NCI-H526 (cell line): ENCODE results near the gene SYNJ2.
"Not testable (repeated sequence)": the region's sequence is repeated elsewhere in the genome, so short reads cannot be mapped to it uniquely, and the experiment has no call there.

ENCODE experiments used
- DNase-seq, 2 experiments: peaks; one replicate each; lab custom pipeline; 2025; lab: John Stamatoyannopoulos, UW

Gene SYNJ2

DNA sequence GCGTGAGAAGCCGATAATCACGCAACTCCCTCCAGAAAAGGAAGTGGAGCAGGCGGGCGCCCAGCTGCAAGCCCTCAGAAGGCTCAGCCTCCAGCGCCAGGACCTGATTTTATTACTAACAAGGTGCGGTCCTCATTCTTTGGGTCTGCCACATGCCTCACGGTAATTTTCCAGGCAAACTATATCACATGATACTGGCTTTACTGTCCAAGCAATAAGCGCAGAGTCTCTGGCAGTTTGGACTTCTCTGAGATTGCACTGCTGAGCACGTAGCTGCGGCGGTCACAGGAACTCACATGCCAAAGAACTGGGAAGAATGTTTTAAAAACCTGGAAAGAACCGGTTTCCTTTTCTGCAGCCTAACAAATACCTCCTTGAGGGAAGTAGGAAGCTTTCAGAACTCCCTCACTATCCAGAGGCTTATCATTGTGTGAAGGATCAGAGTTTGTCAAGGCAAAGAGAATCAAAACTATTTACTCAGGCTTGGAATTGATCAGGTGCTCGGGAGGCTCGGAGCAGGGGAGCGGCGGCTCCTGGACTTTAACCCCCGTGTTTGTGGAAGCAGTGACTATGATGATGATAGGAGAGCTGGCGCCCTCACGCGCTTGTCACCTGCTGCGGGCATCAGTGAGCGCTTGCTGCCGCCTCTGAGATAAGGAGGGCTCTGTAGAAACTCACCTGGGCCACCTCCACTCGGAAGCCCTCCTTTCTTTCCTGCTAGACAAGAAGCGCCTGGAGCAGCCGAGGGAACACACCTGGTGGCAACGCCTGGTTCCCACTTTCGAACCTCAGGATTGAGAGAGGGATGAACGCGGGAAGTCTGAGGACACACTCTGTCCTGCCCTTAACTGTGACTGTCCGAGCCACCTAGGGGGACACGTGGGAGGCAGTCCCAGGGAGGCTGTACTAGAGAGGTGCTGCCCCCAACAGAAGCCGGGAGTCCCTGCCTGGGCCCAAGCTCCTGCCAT, 27.2 kb upstream of the SYNJ2 start:
- peak; percentile 82 to 88 for DNase-seq

DNA sequence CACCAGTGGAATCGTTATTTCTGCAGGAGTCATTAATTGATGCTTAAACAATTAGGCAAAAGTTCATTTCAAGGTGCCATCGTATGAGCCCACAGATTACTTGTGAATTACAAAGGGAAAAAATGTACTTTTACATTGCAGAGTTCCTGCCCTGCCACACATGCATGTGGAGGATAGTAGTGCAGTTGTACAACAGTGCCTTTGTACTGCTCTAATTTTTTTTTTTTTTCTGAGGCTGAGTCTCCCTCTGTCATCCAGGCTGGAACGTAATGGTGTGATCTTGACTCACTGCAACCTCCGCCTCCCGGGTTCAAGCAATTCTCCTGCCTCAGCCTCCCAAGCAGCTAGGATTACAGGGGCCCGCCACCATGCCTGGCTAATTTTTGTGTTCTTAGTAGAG, 26.0 kb upstream of the SYNJ2 start:
- no peak for DNase-seq

DNA sequence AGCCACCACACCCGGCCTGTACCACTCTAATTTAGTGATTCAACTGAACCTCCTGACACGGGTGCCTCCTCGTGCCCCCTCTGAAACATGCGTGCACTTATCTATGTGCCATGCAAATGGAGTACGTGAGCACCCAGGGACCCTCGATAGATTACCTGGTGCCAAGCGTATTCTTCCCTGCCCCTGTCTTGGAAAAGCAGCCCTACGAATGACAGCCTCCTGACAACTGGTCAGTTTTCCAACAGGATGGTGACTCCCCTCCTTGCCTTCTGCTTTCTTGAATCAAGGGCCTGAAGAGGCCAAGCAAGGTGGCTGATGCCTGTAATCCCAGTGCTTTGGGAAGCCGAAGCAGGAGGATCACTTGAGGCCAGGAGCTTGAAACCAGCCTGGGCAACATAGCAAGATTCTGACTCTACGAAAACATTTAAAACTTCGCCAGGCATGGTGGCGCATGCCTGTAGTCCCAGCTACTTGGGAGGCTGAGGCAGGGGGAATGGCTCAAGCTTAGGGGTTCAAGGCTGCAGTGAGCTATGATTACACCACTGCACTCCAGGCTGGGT, 25.4 kb upstream of the SYNJ2 start:
- DNase-seq = no peak

DNA sequence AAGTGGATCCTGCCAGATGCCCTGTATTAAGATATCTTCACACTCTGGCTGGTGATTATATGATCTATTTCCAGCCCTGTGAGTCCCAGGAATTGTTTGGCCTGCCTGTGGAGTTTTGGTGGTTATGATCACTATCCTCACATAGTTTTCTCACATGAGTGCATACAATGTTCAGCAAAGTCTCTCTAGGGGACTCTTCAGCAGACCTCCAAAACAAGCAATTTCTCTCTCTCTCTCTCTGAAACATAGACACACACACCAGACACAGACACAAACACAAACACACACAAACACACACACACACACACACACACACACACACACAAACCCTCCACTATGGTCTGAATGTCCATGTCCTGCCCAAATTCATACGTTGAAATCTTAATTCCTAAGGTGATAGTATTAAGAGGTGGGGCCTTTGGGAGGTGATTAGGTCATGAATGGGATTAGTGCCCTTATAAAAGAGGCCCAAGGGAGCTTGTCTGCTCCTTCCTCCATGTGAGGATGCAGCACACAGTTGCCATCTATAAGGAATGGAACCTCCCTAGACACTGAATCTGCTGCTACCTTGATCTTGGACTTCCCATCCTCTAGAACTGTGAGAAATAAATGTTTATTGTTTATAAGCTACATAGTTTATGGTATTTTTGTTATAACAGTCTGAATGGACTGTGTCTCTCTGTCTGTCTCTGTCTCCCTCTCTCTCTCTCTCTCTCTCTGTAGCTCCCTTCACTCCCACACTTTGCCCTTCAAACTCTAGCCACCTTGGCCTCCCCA, 22.0 kb upstream of the SYNJ2 start:
- no peak for DNase-seq

DNA sequence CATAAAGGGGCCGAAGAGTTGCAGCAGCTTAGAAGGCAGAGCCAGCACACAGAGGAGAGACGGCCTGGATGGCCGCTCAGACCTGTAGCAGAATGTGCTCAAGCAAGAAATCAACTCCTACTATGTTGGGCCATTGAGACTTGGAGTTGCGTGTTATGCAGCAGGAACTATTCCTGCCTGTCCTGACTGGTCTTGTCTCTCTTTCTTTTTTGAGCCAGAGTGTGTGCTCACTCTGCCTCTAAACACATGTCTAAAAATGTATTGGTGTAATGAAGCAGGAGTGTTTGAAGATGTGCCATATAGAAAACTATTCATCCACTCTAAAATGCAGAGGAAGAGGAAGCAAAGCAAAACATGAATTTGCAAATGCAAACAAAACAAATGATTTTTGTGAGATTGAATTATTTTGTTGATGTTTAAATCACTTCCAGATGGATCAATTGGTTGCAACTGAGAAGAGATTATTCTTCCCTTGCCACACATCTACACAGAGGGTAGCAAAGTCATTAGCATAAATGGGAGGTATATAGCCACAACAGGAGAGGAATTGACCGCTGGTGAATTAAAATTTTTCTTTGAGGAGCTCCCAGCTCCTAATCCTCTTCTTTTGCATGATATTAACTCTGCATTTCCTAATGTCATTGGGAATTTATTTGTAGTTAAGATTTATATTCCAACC, 20.4 kb upstream of the SYNJ2 start:
- no peak for DNase-seq

DNA sequence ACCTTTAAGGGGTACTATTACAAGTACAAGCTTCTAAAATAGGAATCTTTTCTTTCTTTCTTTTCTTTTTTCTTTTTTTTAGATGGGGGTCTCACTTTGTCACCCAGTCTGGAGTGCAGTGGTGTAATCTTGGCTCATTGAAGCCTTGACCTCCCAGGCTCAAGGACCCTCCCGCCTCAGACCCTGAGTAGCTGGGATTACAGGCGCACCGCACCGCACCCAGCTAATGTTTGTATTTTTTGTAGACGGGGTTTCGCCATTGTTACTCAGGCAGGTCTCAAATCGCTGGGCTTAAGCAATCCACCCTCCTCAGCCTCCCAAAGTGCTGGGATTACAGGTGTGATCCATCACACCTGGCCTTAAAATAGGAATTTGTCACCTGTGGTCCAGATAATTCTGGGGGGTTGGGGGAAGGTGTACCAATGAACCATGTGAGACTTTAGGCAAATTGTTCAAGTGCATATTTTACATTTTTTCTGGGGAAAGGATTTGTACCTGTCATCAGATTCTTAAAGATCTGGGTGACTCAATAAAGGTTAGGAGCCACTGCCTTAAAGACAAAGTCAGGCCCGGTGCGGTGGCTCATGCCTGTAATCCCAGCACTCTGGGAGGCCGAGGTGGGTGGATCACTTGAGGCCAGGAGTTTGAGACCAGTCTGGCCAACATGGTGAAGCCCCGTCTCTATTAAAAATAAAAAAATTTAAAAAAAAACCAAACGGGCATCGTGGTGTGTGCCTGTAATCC, 19.7 kb upstream of the SYNJ2 start:
- no peak for DNase-seq

DNA sequence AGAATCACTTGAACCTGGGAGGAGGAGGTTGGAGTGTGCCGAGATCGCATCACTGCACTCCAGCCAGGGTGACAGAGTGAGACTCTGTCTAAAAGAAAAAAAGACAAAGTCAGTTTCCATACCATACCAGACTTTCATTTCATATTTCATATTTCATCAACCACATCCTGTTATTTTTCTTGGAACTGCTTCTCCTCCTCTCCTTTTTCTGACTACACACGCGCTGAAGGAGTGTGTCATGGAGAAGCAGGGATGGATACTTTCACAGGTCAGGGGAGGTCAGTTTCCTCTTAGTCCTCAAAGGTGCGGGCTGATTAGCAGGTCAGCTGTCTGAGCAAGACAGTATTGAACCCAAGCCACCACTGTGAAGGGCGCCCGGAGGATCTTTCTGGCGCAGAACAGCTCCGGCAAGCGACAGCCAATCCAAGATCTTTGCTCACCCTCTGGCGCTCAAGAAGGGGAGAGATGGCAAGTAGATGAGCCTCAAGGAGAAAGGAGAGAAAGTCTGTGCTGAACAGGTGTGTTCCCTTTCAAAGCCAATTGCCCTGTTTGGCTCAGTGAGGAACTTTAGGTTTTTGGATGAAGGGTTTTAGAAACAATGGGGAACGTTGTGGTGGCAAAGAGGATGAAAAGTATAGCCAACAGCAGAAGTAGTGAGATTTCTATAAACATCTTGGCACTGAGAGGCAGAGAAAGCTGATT, 18.9 kb upstream of the SYNJ2 start:
- DNase-seq = no peak

DNA sequence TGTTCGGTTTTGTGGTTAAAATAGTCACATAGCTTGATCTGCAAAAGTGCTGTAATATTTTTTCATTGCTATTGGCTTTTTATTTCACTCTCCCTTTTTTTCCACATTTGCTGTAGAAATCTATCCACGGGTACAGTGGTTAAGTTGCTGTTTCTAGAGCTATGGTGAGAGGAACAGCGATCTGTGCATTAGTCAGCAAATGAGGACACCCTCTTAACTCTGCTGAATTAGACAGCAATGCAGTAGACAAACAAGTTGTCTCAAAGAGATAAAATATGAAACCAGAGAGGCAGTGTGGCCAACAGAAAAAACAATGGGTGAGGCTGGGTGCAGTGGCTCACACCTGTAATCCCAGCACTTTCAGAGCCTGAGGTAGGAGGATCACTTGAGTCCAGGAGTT, 17.6 kb upstream of the SYNJ2 start:
- DNase-seq = no peak

DNA sequence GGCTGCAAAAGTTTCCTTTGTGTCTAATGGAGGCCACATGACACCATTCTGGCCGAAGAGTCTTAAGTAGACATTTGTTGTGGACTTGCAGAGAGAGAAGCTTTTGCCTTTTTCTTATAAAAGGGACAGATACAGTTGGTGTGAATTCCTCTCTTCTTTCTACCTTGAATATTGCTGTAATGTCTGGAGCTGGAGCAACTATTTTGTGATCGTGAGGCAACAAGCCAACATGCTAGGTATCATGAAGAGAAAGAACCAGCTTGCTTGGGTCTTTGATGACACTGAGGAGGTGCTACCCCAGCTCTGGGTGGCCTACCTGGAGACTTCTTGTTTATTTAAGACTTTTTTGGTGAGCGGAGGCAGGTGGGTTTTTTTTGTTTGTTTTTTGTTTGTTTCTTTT, 16.3 kb upstream of the SYNJ2 start:
- no peak for DNase-seq

DNA sequence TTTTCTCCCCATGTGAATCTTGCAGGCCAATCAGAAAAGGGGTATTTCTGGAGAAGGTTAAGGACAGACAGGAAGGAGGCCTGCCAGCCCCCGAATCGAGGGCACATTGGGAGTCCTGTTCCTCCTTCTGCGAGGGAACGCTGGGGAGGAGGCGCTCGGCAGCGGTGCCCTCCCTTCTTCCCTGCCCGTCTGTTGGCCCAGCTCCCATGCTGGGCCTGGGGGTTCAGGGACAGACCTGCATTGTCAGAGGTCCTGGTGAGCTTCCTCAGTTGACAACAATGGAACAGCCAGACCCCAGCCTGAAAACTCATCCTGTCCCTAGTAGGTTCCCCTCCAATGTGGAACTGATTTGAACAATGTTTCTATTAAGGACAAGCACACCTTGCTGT, 15.1 kb upstream of the SYNJ2 start:
- DNase-seq = no peak

DNA sequence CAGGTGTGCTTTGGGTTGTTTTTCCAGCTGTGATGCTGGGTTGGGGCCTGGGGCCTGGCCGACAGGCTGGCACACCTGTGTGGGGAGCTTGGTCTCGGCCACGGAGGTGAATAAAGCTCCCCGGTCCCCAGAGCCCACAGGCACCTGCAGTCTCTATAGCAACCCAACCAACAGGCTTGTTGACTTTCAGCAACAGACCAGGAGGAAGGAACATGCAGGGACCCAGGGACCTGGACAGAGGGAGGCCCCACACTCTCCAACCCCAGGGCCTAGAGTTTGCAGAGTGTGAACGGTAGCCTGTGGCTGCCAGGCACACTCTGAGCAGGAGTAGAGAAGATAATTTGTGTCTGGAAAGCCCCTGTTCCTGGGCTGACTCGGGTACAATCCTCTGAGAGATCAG, 14.6 kb upstream of the SYNJ2 start:
- DNase-seq = peak; percentile 67 to 84

DNA sequence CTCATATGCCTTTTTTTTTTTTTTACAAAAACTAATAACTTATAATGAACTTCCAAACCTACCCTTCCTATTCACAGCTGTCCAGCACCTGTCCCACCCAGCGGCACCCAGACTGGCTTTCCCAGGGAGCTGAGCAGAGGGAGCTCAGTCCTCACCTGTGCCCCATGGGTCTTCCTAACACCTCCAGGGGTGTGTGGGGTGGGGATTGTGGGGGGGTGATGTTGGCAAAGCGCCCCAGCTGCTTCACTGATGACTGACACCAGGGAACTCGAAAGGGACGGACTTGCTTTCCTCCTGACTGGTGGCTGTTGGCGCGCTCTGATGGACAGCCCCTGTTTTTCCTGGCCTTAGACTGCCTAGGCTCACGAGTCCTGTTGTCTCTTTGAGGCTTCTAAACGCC, 14.2 kb upstream of the SYNJ2 start:
- no peak for DNase-seq

DNA sequence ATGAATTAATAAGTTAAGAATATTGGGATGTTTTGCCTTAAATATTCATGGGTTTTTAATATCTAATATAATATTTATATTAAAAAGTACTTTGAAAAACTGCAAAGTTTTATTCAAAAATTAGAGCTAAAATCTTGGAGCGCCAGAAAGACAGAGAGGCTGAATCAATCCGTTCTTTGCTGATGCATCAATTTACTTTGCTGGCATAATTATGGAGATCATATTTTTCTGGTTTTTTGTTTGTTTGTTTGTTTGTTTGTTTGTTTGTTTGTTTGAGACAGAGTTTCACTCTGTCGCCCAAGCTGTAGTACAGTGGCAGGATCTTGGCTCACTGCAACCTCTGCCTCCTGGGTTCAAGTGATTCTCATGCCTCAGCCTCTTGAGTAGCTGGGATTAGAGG, 9.5 kb upstream of the SYNJ2 start:
- not testable (repeated sequence) for DNase-seq

DNA sequence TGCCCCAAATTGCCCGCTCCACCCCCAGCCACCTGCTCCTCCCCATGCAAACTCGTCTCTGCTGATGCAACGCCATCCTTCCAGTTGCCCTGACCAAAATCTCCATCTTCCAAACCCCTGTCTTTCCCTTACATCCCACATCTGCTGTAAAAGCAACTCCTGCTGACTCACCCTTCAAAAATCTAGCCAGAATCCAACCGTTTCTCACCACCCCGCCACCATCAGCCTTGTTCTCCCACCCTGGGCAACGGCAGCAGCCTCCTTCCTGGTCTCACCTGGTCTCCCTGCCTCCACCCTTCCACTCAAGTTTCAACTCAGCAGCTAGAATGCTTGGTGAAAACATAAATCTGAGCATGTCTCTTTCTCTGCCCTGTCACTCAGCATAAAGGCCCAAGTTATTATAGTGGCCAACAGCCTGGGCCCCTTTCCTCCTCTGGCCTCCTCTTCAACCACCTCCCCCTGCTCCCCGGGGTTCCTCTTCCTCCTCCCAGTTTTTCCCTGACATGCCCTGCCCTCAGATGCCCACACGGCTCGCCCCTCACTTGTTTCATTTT, 7.2 kb upstream of the SYNJ2 start:
- no peak for DNase-seq

DNA sequence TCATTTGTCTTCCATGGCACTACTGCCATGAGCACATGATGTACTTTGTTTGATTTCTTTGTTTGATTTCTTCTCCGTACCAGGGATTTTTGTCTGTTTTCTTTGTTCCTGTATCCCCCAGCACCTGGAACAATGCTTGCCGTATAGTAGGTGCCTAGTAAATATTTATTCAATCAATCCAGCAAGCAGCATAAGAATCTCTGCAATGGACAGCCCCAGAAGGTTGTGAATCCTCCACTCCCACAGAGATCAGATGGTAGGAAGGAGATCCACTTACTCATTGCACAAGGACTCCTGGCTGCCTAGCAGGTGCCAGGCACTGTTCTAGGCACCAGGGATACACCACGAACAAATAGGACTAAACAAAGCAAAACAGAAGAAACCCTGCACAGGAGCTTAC, 6.7 kb upstream of the SYNJ2 start:
- DNase-seq = no peak

DNA sequence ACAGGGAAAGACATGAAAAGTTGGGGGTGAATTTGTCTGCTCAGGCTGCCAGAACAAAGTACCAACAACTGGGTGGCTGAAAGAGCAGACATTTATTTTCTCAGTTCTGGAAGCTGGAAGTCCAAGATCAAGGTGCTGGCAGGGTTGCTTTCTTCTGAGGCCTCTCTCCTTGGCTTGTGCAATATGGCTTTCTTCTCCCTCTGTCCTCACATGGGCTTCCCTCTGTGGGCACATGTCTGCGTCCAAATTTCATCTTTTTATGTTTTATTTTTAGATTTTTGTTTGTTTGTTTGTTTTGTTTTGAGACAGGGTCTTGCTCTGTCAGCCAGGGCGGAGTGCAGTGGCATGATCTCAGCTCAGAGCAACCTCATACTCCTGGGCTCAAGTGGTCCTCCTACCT, 6.2 kb upstream of the SYNJ2 start:
- DNase-seq = no peak

DNA sequence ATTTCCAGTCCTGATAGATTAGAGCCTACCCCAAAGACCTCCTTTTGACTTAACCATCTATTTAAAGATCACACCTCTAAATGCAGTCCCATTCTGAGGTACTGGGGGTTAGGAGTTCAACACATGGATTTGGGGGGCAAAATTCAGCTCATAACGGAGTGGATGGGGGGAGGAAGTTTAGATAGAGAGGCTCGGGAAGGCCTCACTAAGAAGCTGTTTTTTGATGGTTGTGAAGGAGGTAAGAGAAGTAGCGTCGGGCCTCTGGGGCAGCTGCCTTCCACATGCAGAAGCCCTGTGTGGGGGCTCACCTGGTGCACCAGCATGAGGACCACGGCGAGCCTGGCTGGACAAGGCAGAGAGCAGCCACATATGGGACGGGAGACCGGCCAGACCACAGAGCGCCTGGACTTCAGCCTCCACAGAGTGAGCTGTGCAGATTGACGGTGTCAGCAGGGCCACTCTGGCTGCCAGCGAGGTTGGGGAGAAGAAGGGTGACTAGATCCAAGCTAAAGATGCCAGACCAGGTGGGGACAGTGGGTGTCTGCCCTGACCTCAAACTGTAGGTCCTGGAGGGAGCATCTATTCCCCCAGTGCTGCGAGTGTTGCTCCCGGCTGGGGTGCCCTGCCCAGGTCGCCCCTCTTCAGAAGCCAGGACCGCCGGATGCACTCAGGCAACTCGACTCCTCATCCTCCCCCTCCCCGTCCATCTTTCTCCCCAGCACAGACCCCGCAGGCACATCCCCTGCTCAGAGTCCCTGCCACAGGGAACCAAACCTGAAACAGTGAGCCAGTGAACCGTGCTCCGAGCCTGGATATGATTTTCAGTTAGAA, 5.1 kb upstream of the SYNJ2 start:
- DNase-seq = no peak

DNA sequence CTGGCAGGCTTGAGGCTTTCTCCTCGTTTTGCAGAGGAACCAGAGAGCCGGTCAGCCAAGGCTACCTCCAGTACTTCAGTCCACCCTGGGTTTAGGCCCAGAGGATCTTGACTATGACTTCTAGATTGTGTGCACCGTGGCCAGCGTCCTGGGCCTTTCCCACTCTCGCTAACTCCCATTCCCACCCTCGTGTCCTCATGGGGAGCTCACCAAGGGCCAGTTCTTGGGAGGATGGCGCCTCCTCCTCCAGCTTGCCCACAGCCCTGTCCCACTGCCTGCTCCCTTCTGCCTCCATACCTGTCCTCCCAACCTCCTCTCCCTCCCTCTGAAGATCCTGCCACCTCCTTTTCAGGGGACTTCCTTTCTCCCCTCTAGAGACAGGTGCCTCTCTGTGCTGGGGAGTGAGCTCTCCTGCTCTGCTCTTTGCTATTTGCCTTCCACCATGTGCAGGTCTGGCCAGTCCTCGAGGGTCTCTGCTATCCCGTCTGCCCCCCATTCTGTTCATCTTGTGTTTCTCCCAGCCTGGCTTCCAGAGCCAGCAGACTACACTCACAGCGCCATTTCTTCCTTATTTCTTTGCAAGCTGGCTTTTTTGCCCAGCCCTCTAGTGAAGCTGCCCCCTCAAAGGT, 4.4 kb upstream of the SYNJ2 start:
- no peak for DNase-seq
